Gastrocnemius medialis (tissue), 4 donors: ENCODE measurements around the gene TCF4. TPM values are rescaled to one million over a fixed set of nuclear protein-coding genes. Genes with fewer than 3 reads are reported as not detected.

Experiments used
- ATAC-seq, 2 donors: fragments of 150-250 bp; one replicate each; pipeline ENCODE4 v1.9.1; 2016
- DNase-seq, 2 donors: peaks; one replicate each; pipeline ENCODE4 v3.0.0-alpha.2; 2019
- H3K27ac ChIP-seq, 4 donors: fragments of 200-600 bp; sonication (generic); 1 replicate in 1 of 4; 2 replicates in 3 of 4; pipeline ENCODE4 v1.5.1; 2016 to 2018; ENCODE audit warnings: mild to moderate bottlenecking in 2 of 4, moderate library complexity in 1 of 4
- H3K27me3 ChIP-seq, 3 donors: fragments of 200-600 bp; sonication (generic) in 2 of 3; 1 replicate in 1 of 3; 2 replicates in 2 of 3; pipeline versions ENCODE4 v1.5.1 to v1.6.0; 2016 to 2019; ENCODE audit warnings: mild to moderate bottlenecking in 1 of 3, moderate library complexity in 1 of 3
- H3K36me3 ChIP-seq, 2 donors: fragments of 200-600 bp; sonication (generic) in 1 of 2; one replicate each; pipeline ENCODE4 v1.5.1; 2017 to 2018
- H3K4me1 ChIP-seq, 2 donors: fragments of 200-600 bp; sonication (generic) in 1 of 2; one replicate each; pipeline ENCODE4 v1.5.1; 2016 to 2017; ENCODE audit warnings: mild to moderate bottlenecking in 2 of 2
- H3K4me3 ChIP-seq, 4 donors: fragments of 200-600 bp; sonication (generic) in 3 of 4; 1 replicate in 1 of 4; 2 replicates in 3 of 4; pipeline ENCODE4 v1.5.1; 2016 to 2019; ENCODE audit warnings: mild to moderate bottlenecking in 2 of 4
- H3K9me3 ChIP-seq, 3 donors: fragments of 200-600 bp; sonication (generic) in 2 of 3; 1 replicate in 1 of 3; 2 replicates in 2 of 3; pipeline ENCODE4 v1.5.1; 2016 to 2019
- POLR2A ChIP-seq, 2 donors: fragments of 450-650 bp; IDR thresholded peaks; one replicate each; pipeline ENCODE4 v1.6.1; 2017; ENCODE audit warnings: antibody characterized with exemption in 2 of 2, mild to moderate bottlenecking in 2 of 2, moderate library complexity in 2 of 2
- in situ Hi-C, 4 donors: fragments of 200-750 bp; cut with MboI; loops; one replicate each; pipeline versions ENCODE4 v1.15.0 to v1.8.0; 2017; ENCODE audit warnings: low sequenced_read_pairs in 4 of 4
- intact Hi-C: fragments of 100-400 bp; cut with DNase I; formaldehyde crosslinking; loops from one replicate; pipeline ENCODE4 v1.15.1; 2023; ENCODE audit warnings: low total_unique reads
- total RNA-seq, 4 donors: library from RNA; depleted of rRNA; stranded (reverse); fragments of >200 nt; gene quantifications; one replicate each; pipeline versions ENCODE4 v1.1.0 to v1.2.3, GENCODE V29; 2016
- TF ChIP-seq, protein P1 (sequence below), 5 experiments: fragments of 450-650 bp in 3 of 5; fragments of 200-600 bp in 2 of 5; sonication (generic) in 2 of 5; IDR thresholded peaks in 4 of 5; conservative IDR thresholded peaks in 1 of 5; 1 replicate in 4 of 5; 2 replicates in 1 of 5; pipeline ENCODE4 v1.5.1; 2016 to 2019; ENCODE audit warnings: antibody characterized with exemption in 5 of 5, mild to moderate bottlenecking in 3 of 5, moderate library complexity in 3 of 5

Gene TCF4
- total RNA-seq, 4 donors from 2014 or later = 40.3 to 60.6 (median 53.6) TPM

GRCh38 chr18:55386545-55386944 lies 201.4 kb downstream of the TCF4 start:
- no peaks in the 10 kb centered on the region for H3K9me3 ChIP-seq
- peaks cover 4 to 41% of the 10 kb centered on the region in 2 donors for H3K4me1 ChIP-seq
- ATAC-seq = no peak
- in situ Hi-C loops = no loop called here
- H3K27me3 ChIP-seq = no peaks in the 10 kb centered on the region
- intact Hi-C loops = no loop called here
- H3K36me3 ChIP-seq = no peaks in the 10 kb centered on the region
- H3K4me3 ChIP-seq = no peak overlapping the region
- peak overlapping the region; percentile 29 to 76 (median 62) for H3K27ac ChIP-seq
- DNase-seq = no peak
- no peak for TF ChIP-seq POLR2A (IDR thresholded peaks at IDR 0.05)
- TF ChIP-seq, protein P1, sequence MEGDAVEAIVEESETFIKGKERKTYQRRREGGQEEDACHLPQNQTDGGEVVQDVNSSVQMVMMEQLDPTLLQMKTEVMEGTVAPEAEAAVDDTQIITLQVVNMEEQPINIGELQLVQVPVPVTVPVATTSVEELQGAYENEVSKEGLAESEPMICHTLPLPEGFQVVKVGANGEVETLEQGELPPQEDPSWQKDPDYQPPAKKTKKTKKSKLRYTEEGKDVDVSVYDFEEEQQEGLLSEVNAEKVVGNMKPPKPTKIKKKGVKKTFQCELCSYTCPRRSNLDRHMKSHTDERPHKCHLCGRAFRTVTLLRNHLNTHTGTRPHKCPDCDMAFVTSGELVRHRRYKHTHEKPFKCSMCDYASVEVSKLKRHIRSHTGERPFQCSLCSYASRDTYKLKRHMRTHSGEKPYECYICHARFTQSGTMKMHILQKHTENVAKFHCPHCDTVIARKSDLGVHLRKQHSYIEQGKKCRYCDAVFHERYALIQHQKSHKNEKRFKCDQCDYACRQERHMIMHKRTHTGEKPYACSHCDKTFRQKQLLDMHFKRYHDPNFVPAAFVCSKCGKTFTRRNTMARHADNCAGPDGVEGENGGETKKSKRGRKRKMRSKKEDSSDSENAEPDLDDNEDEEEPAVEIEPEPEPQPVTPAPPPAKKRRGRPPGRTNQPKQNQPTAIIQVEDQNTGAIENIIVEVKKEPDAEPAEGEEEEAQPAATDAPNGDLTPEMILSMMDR (IDR thresholded peaks at IDR 0.05 in 4 of 5, conservative IDR thresholded peaks at IDR 0.05 in 1 of 5) = no peak

- Histone ChIP-seq H3K36me3 (no peaks in the 10 kb centered on the region), H3K4me1 (peaks cover 9 to 43% of the 10 kb centered on the region in 2 donors), H3K27ac (peak overlapping the region in 3 of 4 donors; percentile 60 to 76 (median 64)), H3K27me3 (no peaks in the 10 kb centered on the region), H3K9me3 (no peaks in the 10 kb centered on the region), H3K4me3 (no peak overlapping the region)
- no peak for TF ChIP-seq POLR2A (IDR thresholded peaks at IDR 0.05)
- TF ChIP-seq, protein P1 (IDR thresholded peaks at IDR 0.05 in 4 of 5, conservative IDR thresholded peaks at IDR 0.05 in 1 of 5) = no peak
- in situ Hi-C loops (no loop called here), intact Hi-C loops (no loop called here)
- ATAC-seq = no peak
- DNase-seq = no peak
Measured at GRCh38 chr18:55385770-55386169, 202.2 kb downstream of the TCF4 start.

- H3K27ac ChIP-seq = no peak overlapping the region
- H3K4me1 ChIP-seq = peaks cover 9 to 40% of the 10 kb centered on the region in 2 donors
- intact Hi-C loops (no loop called here), in situ Hi-C loops (no loop called here)
- ATAC-seq (no peak), DNase-seq (no peak)
- no peaks in the 10 kb centered on the region for H3K36me3 ChIP-seq
- H3K27me3 ChIP-seq = no peaks in the 10 kb centered on the region
- no peak for TF ChIP-seq POLR2A (IDR thresholded peaks at IDR 0.05)
- TF ChIP-seq, protein P1 (IDR thresholded peaks at IDR 0.05 in 4 of 5, conservative IDR thresholded peaks at IDR 0.05 in 1 of 5) = peak in 4 of 5 experiments; percentile 32 to 43 (median 40)
- no peaks in the 10 kb centered on the region for H3K9me3 ChIP-seq
- H3K4me3 ChIP-seq = no peak overlapping the region
Measured at GRCh38 chr18:55384551-55385275, 203.3 kb downstream of the TCF4 start.

DNA sequence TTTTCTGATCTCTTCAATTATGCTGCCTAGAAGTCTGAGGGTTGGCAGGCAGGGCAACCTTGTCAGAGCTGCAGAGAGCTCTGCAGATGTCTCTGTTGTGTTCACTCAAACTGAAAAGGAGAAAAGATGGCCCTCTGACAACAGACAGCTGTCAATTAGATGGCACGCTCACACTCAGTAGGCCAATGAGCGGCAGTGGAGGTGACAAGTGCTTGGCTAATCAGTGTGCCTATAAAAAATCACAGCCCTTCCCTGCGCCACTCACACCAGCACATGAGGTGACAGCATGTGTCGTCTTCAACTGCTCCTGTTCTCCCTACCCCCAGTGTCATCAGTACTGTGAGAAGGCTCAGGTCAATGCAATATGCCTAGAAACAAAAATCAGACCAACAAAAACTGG lies 203.9 kb downstream of the TCF4 start:
- TF ChIP-seq, protein P1 (IDR thresholded peaks at IDR 0.05 in 4 of 5, conservative IDR thresholded peaks at IDR 0.05 in 1 of 5) = no peak
- no peaks in the 10 kb centered on the region for H3K27me3 ChIP-seq
- H3K27ac ChIP-seq = no peak overlapping the region
- H3K4me3 ChIP-seq = no peak overlapping the region
- no peaks in the 10 kb centered on the region for H3K9me3 ChIP-seq
- peaks cover 9 to 40% of the 10 kb centered on the region in 2 donors for H3K4me1 ChIP-seq
- H3K36me3 ChIP-seq = no peaks in the 10 kb centered on the region
- intact Hi-C loops (no loop called here), in situ Hi-C loops (no loop called here)
- DNase-seq = no peak
- no peak for ATAC-seq
